SW480 (cell line): ENCODE data around the gene PRRT4.
A peak's percentile ranks its signal among the peaks of the same experiment; 100 is the strongest.

Source experiments
- DNase-seq: peaks from one replicate; pipeline ENCODE4 v3.0.0-alpha.2; 2016; ENCODE audit warnings: low spot score

The PRRT4 gene

DNA sequence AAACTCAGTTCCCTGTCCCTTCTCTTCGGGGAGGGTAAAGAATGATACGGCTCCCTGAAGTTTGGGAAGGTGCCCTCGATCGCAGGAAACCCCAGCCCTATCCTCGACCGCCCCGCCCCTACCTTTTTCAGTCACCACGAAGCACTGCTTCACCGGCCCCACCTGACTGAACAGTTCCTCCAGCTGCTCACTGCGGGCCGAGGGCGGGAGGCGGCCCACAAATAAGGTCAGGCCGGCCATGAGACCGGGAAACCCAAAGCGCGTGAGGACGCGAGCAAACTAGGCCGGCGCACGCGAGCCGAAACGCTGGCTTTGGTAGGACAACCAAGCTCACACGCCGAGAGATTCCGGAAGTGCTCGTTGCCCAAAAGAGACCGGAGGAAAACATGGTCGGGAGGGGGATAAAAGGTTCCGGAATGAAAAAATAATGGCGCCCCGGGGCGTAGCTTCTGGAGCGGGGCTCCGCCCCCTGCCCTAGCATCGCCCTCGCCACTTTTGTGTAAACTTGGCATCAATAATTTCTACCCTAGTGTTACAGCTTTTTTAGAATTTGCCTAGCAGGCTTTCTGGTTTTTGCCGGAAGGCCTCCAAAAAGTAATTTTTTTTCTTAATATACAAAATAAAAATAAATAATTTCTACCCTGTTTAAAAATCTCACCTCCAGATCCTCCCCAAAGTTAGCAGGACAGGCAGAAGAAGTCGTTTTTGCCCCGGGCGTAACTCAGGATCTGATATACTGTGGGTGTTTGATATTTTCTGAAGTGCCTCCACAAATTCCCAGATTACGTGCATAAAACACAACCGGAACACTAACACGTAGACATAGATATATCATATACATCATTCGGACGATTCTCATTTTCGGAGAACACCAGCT lies 17.7 kb downstream of the PRRT4 start, which contains the start of gene RBM28:
RBM28 (minus strand) TSS at position 355 of the 877 bp plus-strand sequence; CDS start at position 240, 115 bp downstream.
- DNase-seq: peak; percentile 89

DNA sequence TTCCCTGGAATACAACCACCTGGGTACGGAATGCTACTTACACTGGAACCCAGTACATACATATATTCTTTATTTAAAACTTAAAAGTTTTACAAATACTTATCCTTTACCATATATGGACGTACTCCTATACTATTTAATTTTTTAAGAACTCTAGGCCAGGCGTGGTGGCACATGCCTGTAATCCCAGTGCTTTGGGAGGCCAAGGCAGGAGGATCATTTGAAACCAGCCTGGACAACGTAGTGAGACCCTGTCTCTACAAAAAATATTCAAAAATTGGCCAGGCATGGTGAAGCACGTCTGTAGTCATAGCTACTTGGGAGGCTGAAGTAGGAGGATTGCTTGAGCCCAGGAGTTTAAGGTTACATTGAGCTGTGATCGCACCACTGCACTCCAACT lies 19.8 kb downstream of the PRRT4 start:
- no peak for DNase-seq

DNA sequence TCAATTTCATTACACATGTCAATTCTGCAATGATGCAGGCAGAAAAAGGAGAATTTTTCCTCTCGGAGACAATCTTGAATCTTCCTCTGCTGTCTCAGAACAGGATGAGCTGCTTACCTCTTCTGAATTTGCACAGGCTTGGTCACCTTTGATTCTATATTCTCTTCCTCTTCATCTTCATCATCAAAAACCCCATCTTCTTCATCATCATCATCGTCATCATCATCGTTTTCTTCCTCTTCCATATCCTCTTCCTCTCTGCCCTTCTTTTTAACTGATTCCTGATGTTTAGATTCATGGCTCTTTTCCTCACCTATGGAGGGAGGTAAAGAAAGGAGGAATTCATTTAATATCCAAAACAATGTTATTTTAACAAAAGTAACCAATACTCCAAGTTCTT lies 25.8 kb downstream of the PRRT4 start:
- DNase-seq: no peak

DNA sequence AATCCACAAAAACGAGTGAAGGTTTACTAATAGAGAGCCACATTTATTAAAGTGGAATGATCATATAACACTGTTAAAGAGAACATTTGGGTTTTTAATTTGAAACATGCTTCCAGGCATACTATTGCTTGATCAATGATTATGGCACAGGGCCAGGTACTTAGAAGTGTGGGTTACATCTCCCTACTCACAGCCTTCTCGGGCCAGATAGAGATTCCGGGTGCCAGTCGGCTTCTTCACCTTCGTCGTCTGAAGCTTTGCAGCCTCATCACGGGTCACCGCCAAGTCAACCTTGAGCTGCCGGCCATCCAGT lies 37.2 kb downstream of the PRRT4 start:
- DNase-seq: no peak

DNA sequence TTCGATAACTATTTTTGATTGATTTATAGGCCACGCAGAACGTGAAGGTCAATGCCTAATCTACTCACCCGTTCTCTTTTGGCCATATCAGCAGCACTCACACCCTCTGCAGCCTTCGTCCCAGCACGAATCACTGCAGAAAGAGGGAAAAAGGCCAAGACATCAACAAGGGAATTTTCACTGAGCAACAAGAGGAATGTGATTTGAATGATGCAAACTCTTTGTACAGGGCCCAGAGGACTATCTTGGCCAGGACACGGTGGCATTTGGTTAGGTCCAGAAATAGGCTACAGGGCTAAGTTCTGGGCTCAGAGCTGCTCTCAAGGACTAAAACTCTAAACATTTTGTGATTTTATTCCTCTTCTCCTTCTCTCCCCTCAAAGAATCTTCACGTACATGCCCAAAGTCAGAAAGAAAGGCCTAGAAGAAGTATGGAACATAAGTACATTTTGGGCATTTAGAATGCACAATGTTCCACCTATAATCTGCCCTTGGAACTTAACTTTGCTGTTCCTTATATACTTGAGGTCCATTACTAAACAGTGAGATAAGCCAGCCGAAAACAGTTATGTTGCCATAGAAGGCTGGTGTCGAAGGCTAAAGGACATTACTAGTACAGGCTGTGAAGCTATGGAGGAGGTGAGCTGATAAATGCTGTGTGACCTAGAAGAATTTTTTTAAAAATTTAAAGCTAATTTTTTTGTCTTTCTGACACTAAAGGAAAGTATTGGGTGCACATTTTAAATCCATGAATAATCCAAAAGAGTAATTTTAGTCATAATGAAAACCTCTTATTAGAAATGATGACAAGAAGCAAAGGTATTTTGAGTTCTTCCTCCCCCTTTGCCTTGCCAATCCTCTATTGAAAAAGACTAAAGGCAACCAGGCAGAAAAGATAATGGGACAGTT lies 37.8 kb downstream of the PRRT4 start:
- no peak for DNase-seq

DNA sequence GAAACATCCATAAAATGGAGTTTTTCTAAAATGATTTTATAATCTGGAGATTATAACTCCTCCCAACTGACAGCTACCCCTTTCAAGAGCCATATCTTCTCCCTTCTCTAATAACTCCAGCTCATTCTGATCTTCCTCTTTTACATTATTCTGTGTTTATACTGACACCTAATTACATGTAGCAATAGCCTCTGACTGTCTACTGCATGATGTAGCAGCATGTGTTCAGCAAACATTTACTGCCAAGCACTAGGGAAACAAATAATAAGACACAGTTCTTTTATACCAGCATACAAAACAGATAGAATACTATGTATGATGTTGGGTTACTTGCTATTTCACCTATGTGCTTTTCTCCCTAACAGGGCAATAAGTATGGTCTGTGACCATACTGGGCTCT lies 38.5 kb downstream of the PRRT4 start:
- no peak for DNase-seq

DNA sequence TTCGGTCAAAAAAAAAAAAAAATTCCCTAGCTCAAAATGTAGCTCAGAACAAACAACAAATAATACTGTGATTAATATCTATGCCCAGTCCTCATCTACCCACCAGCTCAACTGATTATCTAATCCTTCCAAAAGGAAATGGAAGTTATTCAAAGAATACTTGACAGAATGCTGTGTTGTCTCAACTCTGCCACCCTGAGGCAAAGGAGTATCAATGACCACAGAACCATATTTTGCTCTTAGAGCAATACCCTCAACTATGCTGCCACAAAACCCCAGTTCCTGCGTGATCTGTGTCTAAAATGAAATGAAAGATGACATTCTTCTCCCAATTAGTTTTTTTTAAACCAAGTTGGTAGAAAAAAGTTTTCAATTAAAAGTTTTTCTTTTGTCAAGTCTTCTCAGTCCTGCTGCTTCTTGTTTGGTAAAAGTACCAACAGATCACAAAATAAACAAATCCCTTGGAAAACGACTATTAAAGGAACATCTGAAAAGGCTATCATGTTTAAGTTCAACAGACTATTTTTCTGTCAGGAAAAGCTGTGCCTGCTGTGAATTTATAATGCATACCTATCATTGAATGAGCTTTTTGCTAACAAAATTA lies 39.3 kb downstream of the PRRT4 start:
- DNase-seq: peak; percentile 31

DNA sequence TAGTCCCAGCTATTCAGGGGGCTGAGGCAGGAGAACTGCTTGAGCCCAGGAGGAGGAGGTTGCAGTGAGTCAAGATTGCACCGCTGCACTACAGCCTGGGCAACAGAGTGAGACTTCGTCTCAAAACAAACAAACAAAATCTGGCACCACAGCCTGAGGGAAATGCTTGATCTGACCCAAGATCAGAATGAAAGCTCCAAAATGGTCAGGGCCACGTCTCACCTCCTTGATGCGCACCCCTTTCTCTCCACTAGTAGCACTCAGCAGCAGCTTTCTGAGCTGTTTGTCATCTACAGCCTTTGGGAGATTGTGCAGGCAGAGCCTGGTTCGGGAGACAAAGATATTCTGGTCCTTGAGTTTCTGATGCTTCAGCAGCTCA lies 40.5 kb downstream of the PRRT4 start:
- DNase-seq: no peak

DNA sequence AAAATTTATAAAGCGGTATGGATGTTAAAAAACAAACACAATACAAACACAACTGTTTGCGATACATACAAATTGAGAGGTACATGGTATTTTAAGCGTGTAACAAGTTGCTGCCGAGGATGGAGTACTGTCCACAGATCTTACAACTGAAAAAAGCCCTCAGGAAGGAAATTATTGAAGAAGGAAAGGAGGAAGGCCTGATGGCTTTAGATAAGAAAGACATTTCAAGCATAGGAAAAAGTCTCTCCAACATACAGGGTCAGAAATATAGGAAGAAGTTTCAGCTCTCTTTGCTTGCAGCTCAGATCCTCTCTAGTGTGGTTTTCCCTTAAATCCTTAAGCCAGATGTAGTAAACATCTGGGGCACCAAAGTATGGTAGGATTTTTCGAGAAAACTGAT lies 42.8 kb downstream of the PRRT4 start:
- DNase-seq: no peak

DNA sequence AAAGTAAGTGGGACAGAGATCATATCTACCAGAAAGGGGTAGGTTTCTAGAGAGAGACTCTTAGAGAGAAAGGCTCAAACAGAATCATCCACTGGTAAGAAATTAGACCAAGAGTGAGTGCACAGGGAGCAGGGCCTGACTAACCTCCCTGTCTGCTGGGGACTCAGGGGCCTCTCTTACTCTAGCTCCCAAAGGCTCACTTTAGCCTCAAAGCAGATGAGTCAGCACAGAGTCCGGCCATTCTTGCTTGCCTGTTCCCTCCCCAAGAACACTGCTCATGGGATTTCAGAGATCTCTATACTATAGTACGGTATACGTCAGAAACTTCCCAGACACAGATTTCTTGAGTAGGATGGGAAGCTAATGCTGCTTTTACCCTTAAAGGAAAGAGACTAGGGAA lies 50.5 kb downstream of the PRRT4 start:
- DNase-seq: no peak

DNA sequence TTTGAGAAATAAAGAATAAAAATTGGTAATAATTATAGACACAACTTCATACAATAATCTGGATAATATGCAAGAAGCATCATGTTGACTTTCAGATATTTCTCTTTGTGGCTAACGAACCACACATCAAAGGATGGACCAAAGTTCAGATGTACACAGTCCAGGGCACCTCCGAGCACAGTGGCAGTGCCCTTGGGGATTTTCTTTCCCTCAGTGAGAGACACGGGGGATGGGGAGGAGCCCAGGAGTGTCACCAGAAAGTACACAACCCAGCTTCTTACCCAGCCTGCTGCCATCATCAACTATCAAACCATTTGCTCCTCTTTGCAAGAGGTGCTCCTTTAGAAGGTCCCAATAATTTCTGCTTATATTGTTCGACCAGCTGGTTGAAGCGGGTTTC lies 51.0 kb downstream of the PRRT4 start:
- no peak for DNase-seq

DNA sequence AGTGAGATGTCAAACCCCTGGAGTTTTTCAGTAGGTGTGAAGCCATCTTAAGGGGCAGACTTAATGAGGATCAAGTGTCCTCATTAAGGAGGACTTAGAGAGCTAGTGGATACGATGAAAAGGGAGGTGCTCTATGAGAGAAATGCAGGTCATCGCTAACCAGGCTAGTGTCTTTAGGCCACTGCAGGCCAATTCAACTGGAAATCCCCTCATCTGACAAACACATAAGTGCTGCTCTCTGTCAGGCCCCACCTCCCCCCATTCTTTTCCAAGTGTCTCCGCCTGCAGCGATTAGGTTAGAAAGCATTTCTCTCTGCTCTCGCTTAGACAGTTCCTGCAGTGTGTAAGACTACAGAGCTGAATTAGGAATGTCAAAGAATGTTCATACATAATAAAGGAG lies 51.5 kb downstream of the PRRT4 start:
- DNase-seq: no peak

DNA sequence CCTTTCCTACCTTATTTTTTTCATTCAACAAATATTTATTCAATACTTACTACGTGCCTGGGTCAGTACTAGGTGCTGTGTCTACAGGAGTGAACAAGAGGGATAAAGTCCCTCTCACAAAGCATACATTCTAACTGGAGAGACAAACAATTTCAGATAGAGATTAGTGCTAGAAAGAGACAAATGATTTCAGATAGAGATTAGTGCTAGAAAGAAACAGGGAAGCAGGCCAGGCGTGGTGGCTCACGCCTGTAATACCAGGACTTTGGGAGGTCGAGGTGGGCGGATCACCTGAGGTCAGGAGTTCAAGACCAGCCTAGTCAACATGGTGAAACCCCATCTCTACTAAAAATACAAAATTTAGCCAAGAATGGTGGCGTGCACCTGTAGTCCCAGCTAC lies 52.4 kb downstream of the PRRT4 start:
- DNase-seq: no peak

DNA sequence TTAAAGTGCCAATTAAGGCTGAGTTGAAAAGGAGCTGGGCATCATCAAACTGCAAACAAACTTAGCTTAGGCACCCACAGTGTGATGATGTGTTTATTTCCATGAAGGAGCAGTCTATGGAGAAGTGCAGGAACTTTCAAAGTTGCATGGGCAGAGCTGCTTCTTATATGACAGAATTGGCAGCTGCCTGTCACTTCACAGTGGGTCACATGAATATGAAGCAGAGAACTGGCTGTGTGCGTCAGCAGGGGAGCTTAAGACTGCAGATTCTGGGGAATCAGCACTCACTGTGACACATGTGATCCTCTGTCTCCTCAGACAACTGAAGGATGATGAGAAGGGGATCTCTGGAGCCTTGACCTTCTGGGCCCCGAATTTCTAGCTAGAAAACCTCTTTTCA lies 54.4 kb downstream of the PRRT4 start:
- DNase-seq: no peak

DNA sequence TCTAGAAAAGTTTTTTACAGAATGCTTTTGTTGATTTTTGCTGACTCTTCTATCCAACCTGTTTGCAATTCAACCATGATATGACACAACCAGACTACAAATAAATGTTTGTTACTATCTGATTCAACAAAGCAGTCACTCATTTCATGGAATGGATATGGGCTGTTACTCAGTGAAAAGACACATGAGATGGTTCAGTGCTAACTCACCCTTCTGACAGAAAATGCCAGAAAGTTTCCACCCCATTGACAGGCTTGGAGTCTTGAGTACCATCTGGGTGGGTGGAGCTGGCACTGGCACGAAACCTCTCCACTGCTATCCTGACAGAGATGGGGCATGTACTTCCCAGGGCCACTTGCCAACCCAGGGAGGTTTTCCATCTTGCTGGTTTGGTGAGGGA lies 57.3 kb downstream of the PRRT4 start:
- DNase-seq: no peak

DNA sequence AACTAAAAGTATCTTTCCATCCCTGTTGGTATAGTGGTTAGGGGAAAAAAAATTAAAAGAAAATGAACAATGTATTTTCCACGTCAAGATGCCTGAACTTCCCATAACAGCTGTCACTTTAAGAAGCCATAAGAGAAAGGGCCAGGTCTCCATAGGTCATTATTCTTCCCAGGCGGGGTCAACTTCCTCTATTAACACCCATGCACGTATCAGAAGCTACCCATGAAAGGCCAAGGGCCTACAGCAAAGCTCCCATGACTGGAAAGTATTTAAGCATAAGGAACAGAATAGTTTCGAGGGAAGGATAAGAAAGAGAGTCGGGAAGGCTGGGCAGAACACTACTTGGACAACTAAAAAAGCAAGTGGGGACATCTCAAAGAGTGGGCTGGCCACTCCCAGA lies 57.8 kb downstream of the PRRT4 start:
- no peak for DNase-seq

DNA sequence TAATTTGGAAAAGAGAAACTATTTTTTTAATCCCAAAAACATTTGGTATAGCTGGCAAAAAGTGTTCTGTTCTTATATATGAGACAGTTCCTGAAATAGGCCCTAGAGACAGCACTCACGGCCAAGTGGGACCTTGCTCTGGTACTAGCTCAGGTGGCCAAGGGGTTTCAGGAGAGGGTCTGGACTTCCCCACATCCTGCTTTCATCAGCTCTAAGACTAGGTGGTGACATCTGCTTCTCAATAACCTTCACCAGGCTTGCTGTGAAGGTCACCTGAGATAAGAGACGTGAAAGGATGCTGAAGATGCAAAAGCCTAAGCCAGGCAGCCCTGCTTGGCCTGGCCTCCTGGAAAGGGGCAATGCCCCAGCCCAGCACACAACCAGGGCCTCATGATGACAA lies 58.4 kb downstream of the PRRT4 start:
- no peak for DNase-seq

DNA sequence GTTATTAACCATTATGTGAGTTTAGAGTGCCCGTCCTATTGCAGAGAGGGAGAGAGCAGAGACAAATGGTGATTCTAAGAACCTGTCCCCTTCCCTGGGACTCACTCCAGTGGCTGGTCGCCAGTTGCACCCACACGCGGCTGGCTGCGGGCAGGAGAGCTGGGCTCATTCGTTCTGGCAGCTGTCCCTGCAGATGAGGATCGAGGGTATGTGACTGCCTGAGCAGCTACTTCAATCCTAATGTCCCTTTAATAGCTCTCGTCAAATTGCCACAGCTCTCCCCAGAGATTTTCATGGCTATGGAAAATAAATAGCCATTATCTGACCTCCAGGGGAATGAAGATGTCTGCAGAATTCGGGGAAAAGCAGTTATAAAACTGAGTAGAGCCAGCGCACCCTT lies 59.4 kb downstream of the PRRT4 start:
- DNase-seq: no peak
